Measurements from ENCODE around the gene GGTLC2.
"Not testable (repeated sequence)": the region's sequence is repeated elsewhere in the genome, so short reads cannot be mapped to it uniquely, and the experiment has no call there.

The GGTLC2 gene

GRCh38 chr22:22669093-22669492, 24.7 kb downstream of the GGTLC2 start:
- DNase-seq (ENCODE audit: low read depth): no peak

- no peak for DNase-seq (ENCODE audit: low read depth)
Measured at GRCh38 chr22:22670076-22670795, 25.8 kb downstream of the GGTLC2 start.

- no peak for DNase-seq (ENCODE audit: low read depth)
Measured at GRCh38 chr22:22671506-22671905, 27.1 kb downstream of the GGTLC2 start.

- no peak for DNase-seq (ENCODE audit: low read depth)
Measured at GRCh38 chr22:22673099-22673498, 28.7 kb downstream of the GGTLC2 start.

GRCh38 chr22:22673628-22674027, 29.2 kb downstream of the GGTLC2 start:
- no peak for DNase-seq (ENCODE audit: low read depth)

- no peak for DNase-seq (ENCODE audit: low read depth)
Measured at GRCh38 chr22:22674467-22674866, 30.1 kb downstream of the GGTLC2 start.

- DNase-seq (ENCODE audit: low read depth): no peak
Measured at GRCh38 chr22:22678970-22679369, 34.6 kb downstream of the GGTLC2 start.

GRCh38 chr22:22680396-22680795, 36.0 kb downstream of the GGTLC2 start:
- no peak for DNase-seq (ENCODE audit: low read depth)

GRCh38 chr22:22681221-22681739, 36.9 kb downstream of the GGTLC2 start:
- no peak for DNase-seq (ENCODE audit: low read depth)

- DNase-seq (ENCODE audit: low read depth): no peak
Measured at GRCh38 chr22:22682196-22682595, 37.8 kb downstream of the GGTLC2 start.

GRCh38 chr22:22682807-22683667, 38.6 kb downstream of the GGTLC2 start:
- no peak for DNase-seq (ENCODE audit: low read depth)

- no peak for DNase-seq (ENCODE audit: low read depth)
Measured at GRCh38 chr22:22683668-22684361, 39.4 kb downstream of the GGTLC2 start.

- DNase-seq (ENCODE audit: low read depth): no peak
Measured at GRCh38 chr22:22684580-22685561, 40.5 kb downstream of the GGTLC2 start.

GRCh38 chr22:22685586-22685985, 41.2 kb downstream of the GGTLC2 start:
- no peak for DNase-seq (ENCODE audit: low read depth)

- DNase-seq (ENCODE audit: low read depth): not testable (repeated sequence)
Measured at GRCh38 chr22:22686202-22687115, 42.0 kb downstream of the GGTLC2 start.

- no peak for DNase-seq (ENCODE audit: low read depth)
Measured at GRCh38 chr22:22687638-22688500, 43.5 kb downstream of the GGTLC2 start.

- no peak for DNase-seq (ENCODE audit: low read depth)
Measured at GRCh38 chr22:22689621-22690345, 45.4 kb downstream of the GGTLC2 start.

- no peak for DNase-seq (ENCODE audit: low read depth)
Measured at GRCh38 chr22:22691055-22691454, 46.6 kb downstream of the GGTLC2 start.

All from stimulated activated CD8-positive, alpha-beta memory T cell treated with anti-CD3 and anti-CD28 coated beads, Interleukin-12 subunit alpha, Interleukin-12 subunit beta, amount 100 ng/mL, for 4 hours (primary cell).